Trophoblast cell (in vitro differentiated cells and primary cell): Measurements from ENCODE around the gene NACC1.

ENCODE experiments used
- DNase-seq, 2 donors: peaks; one replicate each; pipeline ENCODE4 v3.0.0-alpha.2; 2016
- H2AFZ ChIP-seq: 2 replicates; pipeline ENCODE4 v1.6.1; 2013; ENCODE audit warnings: low read length, moderate library complexity, mild to moderate bottlenecking; ENCODE audit not compliant: insufficient read depth, poor library complexity
- H2AK5ac ChIP-seq: 2 replicates; pipeline ENCODE4 v1.6.1; 2013; ENCODE audit warnings: mild to moderate bottlenecking, low read length
- H2BK120ac ChIP-seq: 2 replicates; pipeline ENCODE4 v1.6.1; 2013; ENCODE audit warnings: low read length, mild to moderate bottlenecking, moderate library complexity; ENCODE audit not compliant: insufficient read depth, poor library complexity
- H2BK12ac ChIP-seq: 2 replicates; pipeline ENCODE4 v1.6.1; 2013; ENCODE audit warnings: mild to moderate bottlenecking, low read length, moderate library complexity
- H2BK5ac ChIP-seq: 2 replicates; pipeline ENCODE4 v1.6.1; 2013; ENCODE audit warnings: low read length, low read depth, moderate library complexity, mild to moderate bottlenecking; ENCODE audit not compliant: poor library complexity
- H3K14ac ChIP-seq: 2 replicates; pipeline ENCODE4 v1.6.1; 2013; ENCODE audit warnings: mild to moderate bottlenecking, low read length
- H3K18ac ChIP-seq: 2 replicates; pipeline ENCODE4 v1.6.1; 2013; ENCODE audit warnings: mild to moderate bottlenecking, low read length
- H3K23ac ChIP-seq: 2 replicates; pipeline ENCODE4 v1.6.1; 2013; ENCODE audit warnings: low read length
- H3K27ac ChIP-seq: 2 replicates; pipeline ENCODE4 v1.5.1; 2013; ENCODE audit warnings: low read depth, mild to moderate bottlenecking, inconsistent platforms, low read length, moderate library complexity
- H3K27me3 ChIP-seq: 2 replicates; pipeline ENCODE4 v1.6.1; 2013; ENCODE audit warnings: inconsistent platforms, mild to moderate bottlenecking, low read length, moderate library complexity; ENCODE audit not compliant: insufficient read depth
- H3K36me3 ChIP-seq, 2 experiments: 1 replicate in 1 of 2; 2 replicates in 1 of 2; pipeline ENCODE4 v1.6.1; 2013; ENCODE audit warnings: low read length in 2 of 2, mild to moderate bottlenecking in 2 of 2, moderate library complexity in 1 of 2; ENCODE audit not compliant: insufficient read depth in 2 of 2, control insufficient read depth in 1 of 2
- H3K4ac ChIP-seq: 2 replicates; pipeline ENCODE4 v1.6.1; 2013; ENCODE audit warnings: low read depth, mild to moderate bottlenecking, low read length, moderate library complexity
- H3K4me1 ChIP-seq, 2 experiments: 1 replicate in 1 of 2; 2 replicates in 1 of 2; pipeline ENCODE4 v1.6.1; 2013; ENCODE audit warnings: low read length in 2 of 2, mild to moderate bottlenecking in 2 of 2, moderate library complexity in 1 of 2; ENCODE audit not compliant: insufficient read depth in 2 of 2, control insufficient read depth in 1 of 2
- H3K4me2 ChIP-seq: 2 replicates; pipeline ENCODE4 v1.6.1; 2013; ENCODE audit warnings: inconsistent platforms, mild to moderate bottlenecking, low read length, moderate library complexity
- H3K4me3 ChIP-seq: 2 replicates; pipeline ENCODE4 v1.5.1; 2013; ENCODE audit warnings: mild to moderate bottlenecking, low read depth, low read length, inconsistent platforms
- H3K79me1 ChIP-seq: one replicate; pipeline ENCODE4 v1.6.1; 2013; ENCODE audit warnings: low read length
- H3K79me2 ChIP-seq: 2 replicates; pipeline ENCODE4 v1.6.1; 2013; ENCODE audit warnings: low read length, mild to moderate bottlenecking; ENCODE audit not compliant: control insufficient read depth, insufficient read depth, poor library complexity
- H3K9ac ChIP-seq: 2 replicates; pipeline ENCODE4 v1.6.1; 2013; ENCODE audit warnings: mild to moderate bottlenecking, low read length
- H3K9me3 ChIP-seq: 2 replicates; pipeline ENCODE4 v1.6.1; 2013; ENCODE audit warnings: low read depth, mild to moderate bottlenecking, control low read depth, inconsistent platforms, low read length; ENCODE audit not compliant: insufficient read depth
- H4K12ac ChIP-seq: 2 replicates; pipeline ENCODE4 v1.6.1; 2013; ENCODE audit warnings: low read depth, mild to moderate bottlenecking, low read length, moderate library complexity
- H4K8ac ChIP-seq: 2 replicates; pipeline ENCODE4 v1.6.1; 2013; ENCODE audit warnings: low read depth, mild to moderate bottlenecking, low read length, moderate library complexity
- H4K91ac ChIP-seq: one replicate; pipeline ENCODE4 v1.6.1; 2013; ENCODE audit warnings: low read depth, mild to moderate bottlenecking, low read length, moderate library complexity
- WGBS: extraction: QIAGEN DNeasy Blood & Tissue Kit; methylation state at CpG from one replicate; pipeline ENCODE4 v1.1.7; 2013; ENCODE audit warnings: missing lambda C conversion rate; ENCODE audit not compliant: insufficient read length, insufficient coverage; ENCODE audit errors: extremely low coverage; 5-methylcytosine and 5-hydroxymethylcytosine counted together

NACC1 gene

DNA sequence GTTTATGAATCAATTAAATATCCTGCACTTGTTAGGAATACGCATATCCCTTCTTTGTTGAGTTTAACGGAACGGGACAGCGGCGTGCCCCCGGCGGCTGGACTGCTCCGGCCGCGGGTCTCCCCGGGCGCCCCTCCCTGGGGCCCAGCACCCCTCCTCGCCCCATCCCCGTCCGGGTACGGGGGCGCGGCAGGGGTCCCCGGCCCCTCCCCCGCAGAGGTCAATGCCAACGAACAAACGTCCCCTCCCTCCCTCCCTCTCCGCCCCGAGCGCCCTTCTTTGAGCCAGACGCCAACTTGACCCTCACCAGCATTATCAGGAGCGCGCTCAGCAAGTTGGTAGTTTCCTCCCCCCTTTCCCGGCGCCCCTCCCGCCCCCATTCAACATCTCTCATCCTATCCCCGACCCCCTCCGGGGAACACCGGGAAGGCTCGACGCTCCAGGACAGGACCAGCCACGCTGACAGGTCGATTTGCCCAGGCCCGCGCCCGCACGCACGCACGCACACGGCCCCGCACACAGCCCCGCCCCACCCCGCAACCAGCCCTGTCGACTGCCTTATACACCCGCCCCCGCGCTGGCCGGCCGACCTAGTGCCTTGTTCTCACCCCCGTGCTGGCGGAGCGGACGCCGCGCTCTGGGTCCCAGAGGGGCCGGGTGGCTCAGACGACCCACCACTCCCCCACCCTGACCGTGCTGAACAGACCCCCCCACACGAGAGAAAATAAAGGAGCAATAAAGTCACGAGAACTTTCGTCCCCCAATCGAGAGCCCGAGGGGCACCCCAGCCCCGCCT lies 20.4 kb upstream of the NACC1 start:
- no peak overlapping the region for H3K27ac ChIP-seq
- H2AFZ ChIP-seq, result no peak overlapping the region
- peaks cover 3% of the 10 kb centered on the region for H3K79me1 ChIP-seq
- no peak overlapping the region for H3K23ac ChIP-seq
- no peak overlapping the region for H4K8ac ChIP-seq
- no peak overlapping the region for H3K14ac ChIP-seq
- WGBS, result no CpG with 5 or more reads among the region's 69 CpGs
- H3K27me3 ChIP-seq, result peaks cover 62% of the 10 kb centered on the region
- H3K9me3 ChIP-seq, result peaks cover 10% of the 10 kb centered on the region
- no peak for DNase-seq
- H3K4me2 ChIP-seq, result no peak overlapping the region
- H4K12ac ChIP-seq, result no peak overlapping the region
- H2BK12ac ChIP-seq, result no peak overlapping the region
- H3K36me3 ChIP-seq, result no peaks in the 10 kb centered on the region
- H3K4me3 ChIP-seq, result no peak overlapping the region
- H3K9ac ChIP-seq, result no peak overlapping the region
- H3K79me2 ChIP-seq, result no peaks in the 10 kb centered on the region
- H2BK120ac ChIP-seq, result no peak overlapping the region
- H3K4me1 ChIP-seq, result peaks cover 9 to 10% of the 10 kb centered on the region in 2 experiments
- H4K91ac ChIP-seq, result no peak overlapping the region
- H2AK5ac ChIP-seq, result no peak overlapping the region
- H3K18ac ChIP-seq, result no peak overlapping the region
- H3K4ac ChIP-seq, result no peak overlapping the region
- no peak overlapping the region for H2BK5ac ChIP-seq

DNA sequence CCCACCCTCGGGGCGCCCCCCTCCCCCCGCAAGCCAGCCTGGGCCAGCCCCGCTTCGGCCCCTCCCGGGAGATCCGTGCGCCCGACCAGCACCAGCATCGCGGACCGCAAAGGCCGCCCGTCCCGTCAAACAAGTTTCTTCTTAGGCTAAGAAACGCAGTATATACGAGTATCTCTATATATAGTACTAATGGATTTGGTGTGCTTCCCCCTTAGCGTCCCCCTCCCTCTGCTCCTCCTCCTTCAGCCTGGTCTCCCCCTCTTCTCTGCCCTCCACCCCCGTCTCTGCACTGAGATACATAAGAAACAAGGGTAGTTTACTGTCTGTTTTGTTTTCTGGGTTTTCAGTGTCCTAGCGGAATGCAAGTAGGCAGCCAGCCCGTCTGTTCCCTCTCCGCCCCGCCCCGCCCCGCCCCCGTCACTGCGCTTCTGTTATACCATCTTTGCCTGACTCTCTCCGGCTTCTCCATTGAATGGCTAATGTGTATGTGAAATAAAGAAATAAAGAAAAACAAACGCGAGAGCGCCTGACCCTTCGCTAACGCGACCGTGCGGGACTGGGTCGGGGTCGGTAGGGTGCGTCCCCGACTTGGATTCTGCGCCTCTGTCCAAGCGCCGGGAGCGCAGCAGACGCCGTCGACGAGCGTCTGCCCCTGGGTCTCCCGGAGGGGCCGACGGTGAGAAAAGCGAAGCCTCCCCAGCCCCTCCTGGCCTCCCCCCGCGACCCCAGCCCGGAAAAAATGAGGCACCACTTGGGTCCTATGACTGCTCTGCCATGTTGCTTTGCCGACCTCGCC lies 19.6 kb upstream of the NACC1 start:
- no peak overlapping the region for H4K12ac ChIP-seq
- no peaks in the 10 kb centered on the region for H3K79me2 ChIP-seq
- H3K23ac ChIP-seq, result no peak overlapping the region
- H2BK5ac ChIP-seq, result no peak overlapping the region
- H2BK120ac ChIP-seq, result no peak overlapping the region
- no peak overlapping the region for H3K9ac ChIP-seq
- H3K14ac ChIP-seq, result no peak overlapping the region
- no peak overlapping the region for H2AK5ac ChIP-seq
- H3K4me1 ChIP-seq, result peaks cover 12 to 14% of the 10 kb centered on the region in 2 experiments
- no peak overlapping the region for H3K4ac ChIP-seq
- no peak overlapping the region for H2AFZ ChIP-seq
- H3K27ac ChIP-seq, result no peak overlapping the region
- H3K79me1 ChIP-seq, result peaks cover 5% of the 10 kb centered on the region
- H3K18ac ChIP-seq, result no peak overlapping the region
- peak overlapping the region; percentile 33 for H3K4me2 ChIP-seq
- H2BK12ac ChIP-seq, result no peak overlapping the region
- H4K8ac ChIP-seq, result no peak overlapping the region
- H3K9me3 ChIP-seq, result peaks cover 8% of the 10 kb centered on the region
- peak in 1 of 2 donors; percentile 31 for DNase-seq
- H3K36me3 ChIP-seq, result no peaks in the 10 kb centered on the region
- peaks cover 62% of the 10 kb centered on the region for H3K27me3 ChIP-seq
- H4K91ac ChIP-seq, result no peak overlapping the region
- H3K4me3 ChIP-seq, result no peak overlapping the region
- no CpG with 5 or more reads among the region's 58 CpGs for WGBS

DNA sequence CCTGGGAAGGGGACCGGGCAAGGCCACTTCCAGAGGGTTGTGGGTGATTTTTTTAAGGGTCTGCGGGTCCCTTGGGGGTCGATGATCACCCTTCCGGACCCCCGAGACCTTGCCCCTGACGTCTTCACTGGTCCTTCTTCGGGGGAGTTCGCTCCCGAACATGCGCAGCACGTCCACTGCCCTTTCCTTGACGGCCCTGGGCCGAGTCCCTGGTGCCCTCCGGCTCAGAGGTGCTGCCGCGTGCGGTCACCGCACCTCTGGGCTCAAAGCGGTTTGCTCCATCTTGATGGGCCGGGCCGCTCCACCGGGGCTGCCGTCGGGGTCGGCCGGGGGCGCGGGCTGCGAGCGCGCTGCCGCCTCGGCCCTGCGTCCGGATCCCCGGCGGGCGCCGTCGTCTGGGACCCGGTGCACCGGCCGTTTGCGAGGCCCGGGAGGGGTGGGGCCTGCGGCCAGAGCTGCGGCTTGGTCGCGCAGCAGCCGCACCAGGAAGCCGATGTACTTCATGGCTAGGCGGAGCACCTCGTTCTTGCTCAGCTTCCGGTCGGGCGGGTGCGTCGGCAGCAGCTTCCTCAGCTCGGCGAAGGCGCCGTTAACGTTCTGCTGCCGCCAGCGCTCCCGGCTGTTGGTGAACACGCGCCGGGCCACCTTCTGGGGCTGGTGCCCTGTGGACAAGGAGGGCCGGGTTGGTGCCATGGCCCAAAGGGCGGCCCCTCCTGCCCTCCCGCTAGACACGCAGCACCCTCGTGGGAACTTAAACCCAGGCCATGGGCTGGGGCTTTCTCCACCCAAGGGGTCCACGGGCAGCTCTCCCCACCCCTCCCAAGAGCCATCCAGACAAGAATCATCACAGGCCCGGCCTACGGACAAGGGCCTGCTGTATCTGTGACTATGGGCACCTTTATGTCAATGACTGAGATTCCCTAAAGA lies 18.7 kb upstream of the NACC1 start:
- no peaks in the 10 kb centered on the region for H3K36me3 ChIP-seq
- no peak overlapping the region for H2BK5ac ChIP-seq
- peak in 1 of 2 donors; percentile 37 for DNase-seq
- no peak overlapping the region for H2AFZ ChIP-seq
- no peak overlapping the region for H4K91ac ChIP-seq
- H3K9ac ChIP-seq, result no peak overlapping the region
- peaks cover 12 to 14% of the 10 kb centered on the region in 2 experiments for H3K4me1 ChIP-seq
- no peak overlapping the region for H2BK12ac ChIP-seq
- H2AK5ac ChIP-seq, result no peak overlapping the region
- no CpG with 5 or more reads among the region's 77 CpGs for WGBS
- H3K18ac ChIP-seq, result no peak overlapping the region
- no peak overlapping the region for H3K14ac ChIP-seq
- peaks cover 8% of the 10 kb centered on the region for H3K9me3 ChIP-seq
- no peak overlapping the region for H3K4me3 ChIP-seq
- H3K79me2 ChIP-seq, result no peaks in the 10 kb centered on the region
- H3K79me1 ChIP-seq, result peaks cover 5% of the 10 kb centered on the region
- H3K4me2 ChIP-seq, result peak overlapping the region; percentile 51
- H3K23ac ChIP-seq, result no peak overlapping the region
- H3K27ac ChIP-seq, result no peak overlapping the region
- H3K27me3 ChIP-seq, result peaks cover 59% of the 10 kb centered on the region
- H4K8ac ChIP-seq, result no peak overlapping the region
- H2BK120ac ChIP-seq, result no peak overlapping the region
- H3K4ac ChIP-seq, result no peak overlapping the region
- H4K12ac ChIP-seq, result no peak overlapping the region

DNA sequence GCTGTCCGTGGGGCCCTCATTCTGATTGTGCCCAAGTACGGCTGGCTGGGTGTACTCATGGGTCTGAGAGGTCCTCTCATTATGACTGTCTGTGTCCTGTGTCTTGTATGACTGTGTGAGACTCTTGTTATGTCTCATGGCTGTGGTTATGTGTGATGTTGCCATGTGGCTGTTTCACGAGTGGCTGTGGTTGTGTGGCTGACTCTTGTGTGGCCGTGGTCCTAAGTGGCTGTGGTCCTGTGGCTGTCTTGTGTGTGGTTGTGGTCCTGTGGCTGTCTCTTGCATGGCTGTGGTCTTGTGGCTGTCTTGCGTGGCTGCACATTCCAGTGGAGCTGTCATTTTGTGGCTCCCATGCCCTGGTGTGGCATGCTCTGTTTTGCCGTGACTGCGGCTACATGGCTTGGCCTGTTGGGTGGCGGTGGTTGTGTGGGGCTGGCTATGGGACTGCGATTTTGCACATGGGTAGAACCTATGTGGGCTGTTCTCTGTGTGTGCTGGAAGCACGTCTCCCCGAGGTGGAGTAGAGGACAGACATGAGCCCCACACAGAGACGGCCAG lies 18.0 kb upstream of the NACC1 start:
- Histone ChIP-seq H3K79me2 (no peaks in the 10 kb centered on the region), H3K27me3 (peaks cover 51% of the 10 kb centered on the region), H3K23ac (no peak overlapping the region), H2AK5ac (no peak overlapping the region), H3K4me1 (peaks cover 12 to 14% of the 10 kb centered on the region in 2 experiments), H2BK5ac (no peak overlapping the region), H2BK120ac (no peak overlapping the region), H3K14ac (no peak overlapping the region), H3K18ac (no peak overlapping the region), H4K12ac (no peak overlapping the region), H3K4me2 (no peak overlapping the region), H4K91ac (no peak overlapping the region), H3K27ac (no peak overlapping the region), H4K8ac (no peak overlapping the region), H2BK12ac (no peak overlapping the region), H3K9me3 (peaks cover 8% of the 10 kb centered on the region), H3K79me1 (peaks cover 5% of the 10 kb centered on the region), H3K36me3 (no peaks in the 10 kb centered on the region), H3K4me3 (peak overlapping the region; percentile 13), H3K4ac (no peak overlapping the region), H3K9ac (no peak overlapping the region), H2AFZ (no peak overlapping the region)
- no peak for DNase-seq
- no CpG with 5 or more reads among the region's 12 CpGs for WGBS
